GM19240 (cell line): ENCODE measurements around the gene PHACTR3.

Experiments used
- DNase-seq: peaks from one replicate; pipeline ENCODE4 v3.0.0; 2011; ENCODE audit warnings: low spot score; ENCODE audit not compliant: insufficient read length

PHACTR3 gene

DNA sequence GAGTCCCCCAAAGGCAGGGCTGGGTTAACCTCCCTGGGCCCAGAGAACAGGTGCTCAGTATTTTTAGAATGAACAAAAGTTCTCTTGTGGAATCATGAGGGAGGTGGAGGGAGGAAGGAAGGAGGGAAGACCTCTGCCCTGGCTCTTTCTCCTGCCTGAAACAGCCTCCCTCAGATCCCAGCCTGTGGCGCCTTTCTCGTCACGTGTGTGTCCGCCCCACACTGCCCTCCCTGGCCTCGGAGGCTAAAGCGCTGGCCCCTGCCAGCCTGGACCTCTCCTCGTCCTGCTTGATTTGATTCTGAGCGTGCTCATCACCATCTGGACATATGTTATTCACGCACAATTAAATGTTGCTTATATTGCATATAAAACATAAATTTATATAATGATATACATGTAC lies 40.9 kb downstream of the PHACTR3 start:
- DNase-seq, result no peak

DNA sequence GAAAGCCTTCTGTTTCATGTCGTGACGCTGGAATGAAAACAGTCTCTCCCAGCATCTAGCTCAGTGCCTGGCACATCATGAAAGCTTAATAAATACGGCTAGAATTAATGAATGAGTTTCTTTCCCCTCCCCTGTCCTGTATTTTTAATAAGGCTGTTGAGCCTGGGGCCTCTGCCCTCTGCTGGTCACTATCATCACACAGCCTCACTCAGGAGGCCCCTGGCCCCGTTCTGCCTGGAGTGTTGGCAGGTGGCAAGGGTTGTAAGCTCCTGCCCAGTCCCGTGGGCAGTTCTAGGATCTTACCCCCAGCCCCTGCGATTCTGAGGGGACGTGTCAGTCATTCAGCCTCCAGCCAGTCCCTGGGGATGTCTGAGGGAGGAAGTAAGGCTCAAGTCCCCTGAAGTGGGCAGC lies 41.4 kb downstream of the PHACTR3 start:
- DNase-seq, result no peak

DNA sequence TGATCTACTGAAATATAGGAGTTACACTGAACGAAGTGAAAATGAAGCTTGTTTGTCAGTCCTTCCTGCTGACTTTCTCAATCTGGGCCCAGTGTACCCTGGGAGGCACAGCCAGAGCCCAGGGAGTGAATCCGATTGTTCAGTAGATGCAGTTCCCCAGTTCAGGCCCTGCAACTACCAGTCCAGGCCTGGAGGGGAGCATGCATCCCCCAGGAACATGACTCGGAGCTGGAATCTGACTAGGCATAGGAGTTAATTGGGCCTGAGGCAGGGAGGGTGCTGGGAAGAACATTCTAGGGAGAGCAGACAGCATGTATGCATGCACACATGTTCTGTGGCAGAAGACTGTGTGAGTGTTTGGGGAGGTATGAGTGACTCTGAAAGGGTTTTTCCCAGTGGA lies 42.1 kb downstream of the PHACTR3 start:
- no peak for DNase-seq

DNA sequence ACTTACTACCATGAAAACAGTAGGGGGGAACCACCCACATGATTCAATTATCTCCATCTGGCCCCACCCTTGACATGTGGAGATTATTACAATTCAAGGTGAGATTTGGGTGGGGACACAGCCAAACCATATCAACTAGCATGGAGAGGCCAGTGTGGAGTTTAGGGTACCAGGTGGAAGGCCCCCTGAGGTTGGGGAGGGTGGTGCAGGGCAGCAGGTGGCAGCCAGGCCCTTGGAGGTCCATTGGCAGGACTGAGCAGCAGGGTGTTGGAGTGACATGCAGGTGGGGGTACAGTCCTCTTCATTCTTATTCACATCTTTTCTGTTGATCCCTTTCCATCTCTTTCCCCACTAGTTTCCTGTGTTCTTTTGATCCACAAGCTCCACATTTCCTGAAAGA lies 42.9 kb downstream of the PHACTR3 start:
- DNase-seq, result no peak

DNA sequence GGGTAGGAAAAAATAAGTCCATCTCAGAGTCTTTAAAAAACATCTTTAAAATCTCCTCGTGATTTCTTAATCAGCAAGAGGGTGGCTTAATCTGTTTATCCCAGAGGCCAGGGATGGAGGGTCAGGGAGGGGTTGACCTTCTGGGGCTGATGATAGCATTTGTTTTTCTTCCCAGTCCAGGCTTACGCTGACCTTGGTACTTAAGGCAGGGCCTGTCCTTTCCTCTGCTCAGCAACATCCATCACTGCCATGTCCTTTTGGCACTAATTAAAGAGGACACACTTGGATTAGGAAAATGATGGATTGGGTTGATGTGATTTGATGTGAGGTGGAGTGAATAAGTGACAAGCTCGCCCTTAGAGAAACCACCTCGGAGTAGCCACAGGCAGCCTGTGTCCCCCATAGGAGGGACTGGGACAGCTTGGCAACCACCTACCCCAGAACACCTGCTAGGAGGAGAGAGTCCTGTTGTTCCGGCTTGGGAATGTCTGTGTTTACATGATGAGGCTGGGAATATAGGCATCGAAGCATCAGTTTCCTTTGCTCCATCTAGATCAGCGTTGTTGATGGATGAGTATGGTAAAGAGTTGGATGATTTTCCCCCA lies 44.2 kb downstream of the PHACTR3 start:
- DNase-seq, result no peak

DNA sequence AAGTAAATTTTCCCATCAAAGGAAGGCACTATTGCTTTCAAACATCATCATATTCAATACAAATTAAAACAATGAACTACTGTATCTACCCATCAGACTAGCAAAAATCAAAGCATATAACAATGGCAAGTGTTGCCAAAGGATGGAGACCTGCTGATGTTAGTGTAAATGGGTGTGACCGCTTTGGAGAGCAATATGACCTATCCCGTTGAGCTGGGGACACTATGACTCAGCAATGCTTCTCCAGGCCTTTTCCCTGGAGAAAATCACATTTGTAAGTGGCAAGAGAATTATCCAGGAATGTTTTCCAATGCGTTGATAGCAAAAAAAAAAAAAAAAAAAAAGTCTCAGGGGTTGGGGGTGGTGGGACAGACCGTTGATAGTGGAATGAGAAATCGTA lies 46.1 kb downstream of the PHACTR3 start:
- DNase-seq, result no peak

DNA sequence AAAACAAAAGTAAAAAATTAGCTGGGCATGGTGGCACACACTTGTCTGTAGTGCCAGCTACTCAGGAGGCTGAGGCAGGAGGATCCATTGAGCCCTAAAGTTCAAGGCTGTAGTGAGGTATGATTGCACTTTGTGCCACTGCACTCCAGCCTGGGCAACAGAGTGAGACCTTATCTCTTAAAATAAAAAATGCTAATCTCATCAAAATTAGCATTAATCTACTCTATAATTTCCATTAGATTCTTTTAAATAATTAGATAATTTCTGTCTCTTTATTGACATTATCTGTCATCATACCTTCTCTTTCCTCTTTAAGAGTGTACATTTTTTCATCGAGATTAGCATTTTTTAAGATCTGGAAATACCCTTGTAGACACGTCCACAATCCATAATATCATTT lies 48.0 kb downstream of the PHACTR3 start:
- DNase-seq, result no peak

DNA sequence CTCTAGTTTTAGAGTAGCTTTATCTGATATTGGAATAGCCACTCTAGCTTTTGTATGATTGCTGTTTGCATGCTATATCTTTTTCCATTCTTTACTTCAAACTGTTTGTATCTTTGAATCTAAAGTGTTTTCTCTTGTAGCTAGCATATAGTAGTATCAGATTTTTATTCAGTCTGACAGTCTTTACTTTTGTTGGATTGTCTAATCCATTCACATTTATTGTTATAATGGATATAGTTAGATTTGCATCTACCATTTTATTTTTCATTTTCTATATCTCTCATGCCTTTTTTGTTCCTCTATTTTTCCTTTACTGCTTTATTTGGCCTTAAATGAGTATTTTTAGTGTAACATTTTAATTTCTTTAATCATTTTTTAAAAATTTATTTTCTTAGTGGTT lies 52.1 kb downstream of the PHACTR3 start:
- DNase-seq, result no peak

DNA sequence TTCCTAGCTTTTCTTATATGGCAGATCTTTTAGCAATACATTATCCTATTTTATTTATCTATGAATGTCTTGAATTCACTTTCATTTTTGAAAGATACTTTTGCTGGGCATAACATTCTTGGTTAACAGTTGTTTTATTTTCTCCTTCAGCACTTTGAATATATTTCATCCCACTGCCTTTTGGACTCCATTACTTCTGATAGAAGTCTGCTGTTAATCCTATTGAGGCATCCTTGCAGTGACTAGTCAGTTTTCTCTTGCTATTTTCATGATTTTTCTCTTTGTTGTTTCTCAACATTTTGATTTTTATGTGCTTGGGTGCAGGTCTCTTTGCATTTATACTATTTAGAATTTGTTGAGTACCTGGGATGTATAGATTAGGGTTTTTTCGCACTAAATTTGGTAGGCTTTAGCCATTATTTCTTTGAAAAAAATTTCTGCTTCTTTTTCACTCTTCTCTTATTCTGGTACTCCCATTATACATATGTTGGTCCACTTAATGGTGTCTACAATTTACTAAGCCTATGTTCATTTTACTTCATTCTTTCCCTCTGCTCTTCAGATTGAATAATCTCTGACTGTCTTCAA lies 53.2 kb downstream of the PHACTR3 start:
- DNase-seq, result no peak

DNA sequence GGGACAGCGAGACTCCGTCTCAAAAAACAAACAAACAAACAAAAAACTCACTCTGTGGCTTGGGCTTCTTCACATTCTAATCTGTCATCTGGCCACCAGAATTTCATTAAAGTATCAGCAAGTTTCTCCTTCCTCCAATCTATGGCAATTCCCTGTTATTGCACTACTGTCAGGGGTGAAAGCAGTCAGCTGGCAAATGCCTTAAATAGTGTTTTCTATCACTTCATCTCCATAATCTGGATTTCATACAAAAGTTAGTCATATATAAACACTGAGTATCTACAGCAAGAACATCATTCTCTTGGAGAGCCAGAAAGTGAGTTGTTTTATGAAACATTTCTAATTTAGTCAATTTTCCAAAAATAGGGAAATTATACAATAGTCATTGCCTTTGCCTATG lies 56.1 kb downstream of the PHACTR3 start:
- DNase-seq, result no peak

DNA sequence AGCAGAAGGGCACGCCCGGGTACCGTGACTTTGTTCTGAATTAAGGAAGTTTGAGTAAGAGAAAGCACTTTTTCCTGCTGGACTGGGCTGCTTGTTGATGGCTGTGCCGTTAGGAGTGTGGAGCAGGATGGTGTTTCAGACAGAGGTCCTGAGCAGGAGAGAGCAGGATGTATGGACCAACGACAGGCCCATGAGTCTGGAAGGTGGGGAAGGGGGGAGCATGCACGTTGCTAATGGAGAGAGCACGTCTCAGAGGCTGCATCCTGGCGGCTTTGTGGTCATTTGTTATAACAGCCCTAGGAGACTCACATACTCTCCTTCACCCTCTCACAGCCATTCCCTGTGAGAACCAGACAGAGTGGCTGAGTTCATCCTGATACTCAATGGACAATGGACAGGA lies 56.8 kb downstream of the PHACTR3 start:
- DNase-seq, result no peak

DNA sequence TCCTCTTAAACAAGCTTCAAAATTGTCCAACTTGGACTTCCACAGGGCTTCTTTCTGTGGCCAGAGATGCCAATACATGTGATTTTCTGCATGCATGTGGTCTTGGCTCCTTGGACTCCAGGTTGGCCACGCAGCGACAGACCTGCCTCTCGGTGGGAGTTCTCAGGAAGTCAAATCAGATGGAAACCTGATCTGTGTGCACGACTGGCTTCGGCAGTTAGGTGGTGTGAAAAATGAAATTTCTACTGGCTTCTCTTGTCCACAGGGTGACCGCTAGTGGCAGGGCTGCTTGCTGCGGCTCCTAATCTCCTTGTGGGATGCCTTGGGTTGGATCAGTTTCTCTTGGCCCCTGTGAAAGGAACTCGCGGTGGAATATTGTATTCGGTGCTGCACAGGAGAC lies 57.3 kb downstream of the PHACTR3 start:
- DNase-seq, result no peak

DNA sequence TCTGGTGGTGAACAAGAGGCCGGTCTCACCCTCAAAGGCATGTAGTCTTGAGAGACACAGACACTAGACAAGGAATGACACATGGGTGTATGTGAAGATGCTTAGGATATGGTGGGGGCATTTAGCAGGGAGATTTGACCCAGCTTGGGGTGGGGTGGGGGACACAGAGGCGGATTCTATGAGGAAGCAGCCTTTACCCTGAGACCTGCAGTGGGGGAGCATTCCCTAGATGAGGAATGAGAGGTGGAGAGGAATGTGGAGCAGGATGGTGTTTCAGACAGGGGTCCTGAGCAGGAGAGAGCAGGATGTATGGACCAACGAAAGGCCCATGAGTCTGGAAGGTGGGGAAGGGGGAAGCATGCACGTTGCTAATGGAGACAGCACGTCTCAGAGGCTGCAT lies 57.8 kb downstream of the PHACTR3 start:
- DNase-seq, result no peak

DNA sequence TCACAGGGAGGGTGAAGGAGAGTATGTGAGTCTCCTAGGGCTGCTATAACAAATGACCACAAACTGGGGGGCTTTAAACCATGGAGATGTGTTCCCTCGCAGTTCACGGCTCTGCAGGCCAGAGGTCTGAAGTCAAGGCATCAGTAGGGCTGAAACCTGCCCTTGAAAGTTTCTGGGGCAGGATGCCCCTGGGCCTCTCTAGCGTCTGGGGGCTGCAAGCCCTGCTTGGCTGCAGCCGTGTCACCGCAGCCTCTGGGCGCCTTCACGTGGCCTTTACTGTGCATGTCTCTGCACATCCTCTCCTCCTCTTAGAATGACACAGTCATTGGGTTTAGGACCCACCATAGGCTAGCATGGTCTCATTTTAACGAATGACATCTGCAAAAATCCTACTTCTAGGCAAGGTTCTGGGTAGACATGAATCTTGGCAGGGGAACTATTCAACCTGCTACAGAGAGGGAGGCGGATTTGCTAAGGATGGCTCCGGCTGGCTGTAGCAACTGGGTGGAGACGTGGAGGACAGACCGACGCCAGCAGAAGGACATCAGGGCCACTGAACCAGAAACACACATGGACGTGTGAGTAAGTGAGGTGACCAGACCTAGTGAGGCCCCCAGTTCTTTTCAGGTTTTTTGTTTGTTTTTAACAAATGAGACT lies 58.6 kb downstream of the PHACTR3 start:
- DNase-seq, result no peak

DNA sequence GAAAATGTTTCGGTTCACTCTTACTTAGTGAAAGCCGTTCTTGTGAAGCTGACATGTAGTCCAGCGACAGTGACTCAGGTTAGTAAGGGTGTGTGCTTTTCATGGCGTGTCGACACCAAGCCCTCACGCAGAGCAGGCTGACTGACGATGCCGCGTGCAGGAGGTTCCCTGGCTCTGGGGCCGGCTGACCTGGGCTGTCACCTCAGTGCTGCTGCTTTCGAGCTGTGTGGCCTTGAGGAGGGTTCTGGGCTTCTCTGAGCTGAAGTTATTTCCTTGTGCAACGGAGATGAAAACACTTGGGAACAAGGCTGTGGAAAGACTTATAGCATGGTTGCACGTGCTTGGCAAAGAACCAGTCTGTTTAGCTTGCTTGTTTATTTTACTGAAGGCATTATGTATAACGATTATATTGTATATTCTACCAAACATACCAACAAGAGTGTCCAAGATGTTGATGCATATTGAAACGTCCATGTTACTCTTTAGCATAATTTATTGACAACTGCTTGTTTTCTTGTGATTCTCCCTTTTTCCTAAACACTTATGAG lies 59.2 kb downstream of the PHACTR3 start:
- no peak for DNase-seq

DNA sequence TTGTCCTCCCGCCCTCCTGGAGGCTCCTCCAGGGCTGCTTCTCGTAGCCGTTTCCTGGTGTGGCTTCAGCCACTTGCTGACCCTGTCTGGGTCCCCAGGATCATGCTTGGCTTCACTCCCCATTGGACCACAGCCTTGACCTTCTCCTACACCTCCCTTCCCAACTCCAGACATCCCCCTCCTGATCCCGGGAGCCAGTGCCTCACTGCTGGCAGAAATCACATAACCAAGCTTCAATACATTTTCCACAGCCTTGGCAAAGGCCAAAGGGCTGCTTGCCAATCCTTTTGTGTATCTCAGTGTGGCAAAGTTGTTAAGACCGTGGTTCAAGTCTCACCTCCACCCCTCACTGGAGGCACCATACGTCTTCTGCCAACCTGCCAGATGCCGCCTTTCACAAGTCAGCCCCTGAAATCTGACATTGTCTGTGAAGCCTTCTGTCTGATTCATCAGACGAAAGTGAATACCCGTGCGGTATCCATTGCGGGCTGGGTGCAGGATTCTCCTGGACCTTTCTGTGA lies 60.1 kb downstream of the PHACTR3 start:
- no peak for DNase-seq

DNA sequence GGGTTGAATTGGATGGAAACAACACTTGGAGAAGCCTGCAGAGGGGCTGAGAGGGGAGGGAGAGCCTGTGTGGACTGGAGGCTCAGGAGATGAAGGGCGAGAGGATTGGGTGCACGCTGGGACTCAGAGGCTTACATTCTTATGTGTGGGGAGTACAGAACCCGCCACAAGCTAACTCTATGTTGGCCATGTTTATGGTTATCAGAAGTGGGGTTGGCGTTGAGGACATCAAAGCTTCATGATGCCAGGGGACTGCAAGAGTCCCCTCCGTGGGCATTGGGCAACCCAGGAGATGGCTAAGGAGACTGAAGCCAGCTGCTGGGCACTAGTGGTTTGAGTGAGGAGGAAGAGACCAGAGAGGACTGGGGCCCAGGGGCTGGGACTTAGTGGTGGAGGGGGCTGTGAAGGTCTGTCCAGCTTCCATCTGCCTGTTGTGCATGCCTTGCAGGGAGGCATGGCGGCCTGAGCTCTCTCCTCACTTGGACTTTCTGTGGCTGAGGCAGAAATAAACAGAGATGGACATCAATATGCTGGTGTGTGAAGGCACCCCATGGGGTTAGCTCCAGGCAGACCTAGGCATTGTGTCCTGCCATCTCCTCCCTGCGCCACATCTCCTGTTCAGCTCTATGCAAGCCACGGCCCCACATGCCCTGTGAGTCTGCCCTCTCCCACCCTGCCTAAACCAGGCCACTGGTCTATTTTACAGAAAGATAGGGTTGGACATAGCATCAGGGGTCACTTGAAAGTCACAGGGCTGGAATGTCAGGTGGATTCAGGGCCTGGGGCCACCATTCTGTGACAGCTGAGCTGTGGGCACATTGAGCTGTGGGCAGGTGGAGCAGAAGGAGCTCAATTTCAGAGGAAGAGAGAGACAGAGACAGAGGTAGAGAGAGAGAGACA lies 61.6 kb downstream of the PHACTR3 start:
- DNase-seq, result no peak

DNA sequence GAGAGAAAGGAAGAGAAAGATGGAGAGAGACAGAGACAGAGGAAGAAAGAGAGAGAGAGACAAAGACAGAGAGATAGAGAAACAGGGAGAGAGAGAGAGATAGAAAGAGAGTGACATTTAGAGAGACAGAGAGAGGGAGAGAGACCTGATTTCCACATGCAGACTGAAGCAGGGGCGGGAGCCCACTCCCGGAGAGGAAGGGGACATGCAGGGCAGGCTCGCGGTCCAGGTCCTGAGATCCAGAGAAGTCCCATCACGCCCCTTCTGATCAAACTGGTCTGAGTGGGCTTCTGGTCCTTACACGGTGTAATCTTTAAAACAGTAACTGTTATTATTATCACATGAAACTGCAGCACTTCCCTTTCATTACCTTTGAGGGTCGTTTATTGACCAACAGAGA lies 62.2 kb downstream of the PHACTR3 start:
- DNase-seq, result no peak

DNA sequence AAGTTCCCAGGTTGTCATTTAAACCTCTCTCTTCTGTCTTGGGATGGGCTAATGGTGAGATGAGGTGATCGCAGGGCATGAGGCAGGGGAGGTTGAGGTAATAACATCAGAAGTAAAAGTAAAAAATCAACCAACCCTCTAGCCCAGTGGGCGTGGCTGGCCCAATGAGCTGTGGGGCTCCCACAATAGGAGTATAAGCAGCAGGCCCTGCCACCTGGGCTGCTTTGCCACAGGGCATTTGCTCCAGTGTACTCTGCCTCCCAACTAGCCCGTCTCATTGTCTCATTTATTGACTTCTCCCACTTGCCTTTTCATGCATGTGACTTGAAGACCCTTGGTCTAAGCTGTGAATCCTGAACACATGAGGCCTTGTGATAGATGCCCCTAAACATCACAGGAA lies 62.8 kb downstream of the PHACTR3 start:
- no peak for DNase-seq

DNA sequence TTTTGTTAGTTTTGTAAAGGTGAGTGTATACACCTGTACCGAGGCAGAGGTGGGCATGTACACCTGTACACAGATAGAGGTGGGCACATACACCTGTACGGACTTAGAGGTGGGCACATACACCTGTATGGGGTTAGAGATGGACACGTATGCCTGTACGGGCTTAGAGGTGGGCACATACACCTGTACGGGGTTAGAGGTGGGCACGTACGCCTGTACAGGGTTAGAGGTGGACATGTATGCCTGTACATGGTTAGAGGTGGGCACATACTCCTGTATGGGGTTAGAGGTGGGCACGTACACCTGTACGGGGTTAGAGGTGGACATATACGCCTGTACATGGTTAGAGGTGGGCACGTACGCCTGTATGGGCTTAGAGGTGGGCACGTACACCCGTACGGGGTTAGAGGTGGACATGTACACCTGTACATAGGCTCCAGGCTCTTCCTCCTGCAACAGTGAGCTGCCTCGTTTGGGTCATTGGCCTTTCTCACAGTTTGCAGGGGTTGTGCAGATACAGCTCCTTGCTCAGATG lies 63.7 kb downstream of the PHACTR3 start:
- DNase-seq, result no peak
